HG03378 (cell line): Measurements from ENCODE around the gene ZNF438.
A peak's percentile ranks its signal among the peaks of the same experiment; 100 is the strongest.
"Not testable (repeated sequence)": the region's sequence is repeated elsewhere in the genome, so short reads cannot be mapped to it uniquely, and the experiment has no call there.

ENCODE experiments used
- ATAC-seq: cut with Tn5 transposase; IDR thresholded peaks from one replicate; pipeline ENCODE4 v1.9.1; 2021; ENCODE audit warnings: mild to moderate bottlenecking, moderate library complexity; ENCODE audit not compliant: unreplicated experiment

ZNF438 gene

GRCh38 chr10:31042670-31043069 is 11.0 kb upstream of the ZNF438 start:
- no peak for ATAC-seq

- ATAC-seq: no peak
Measured at GRCh38 chr10:31041011-31041410, 9.3 kb upstream of the ZNF438 start.

GRCh38 chr10:31039006-31039405 is 7.3 kb upstream of the ZNF438 start:
- not testable (repeated sequence) for ATAC-seq

- no peak for ATAC-seq
Measured at GRCh38 chr10:31037749-31038148, 6.1 kb upstream of the ZNF438 start.

GRCh38 chr10:31036209-31036608 is 4.5 kb upstream of the ZNF438 start:
- no peak for ATAC-seq

GRCh38 chr10:31035266-31035798 is 3.7 kb upstream of the ZNF438 start:
- no peak for ATAC-seq

- ATAC-seq: no peak
Measured at GRCh38 chr10:31034098-31034909, 2.6 kb upstream of the ZNF438 start.

GRCh38 chr10:31033147-31033546 is 1.5 kb upstream of the ZNF438 start:
- ATAC-seq: no peak

- peak; percentile 69 for ATAC-seq
Measured at GRCh38 chr10:31032258-31033132, 830 bp upstream of the ZNF438 start.

- ATAC-seq: no peak
Measured at GRCh38 chr10:31031205-31031557, 484 bp downstream of the ZNF438 start.

- ATAC-seq: no peak
Measured at GRCh38 chr10:31030800-31031199, 865 bp downstream of the ZNF438 start.

GRCh38 chr10:31030260-31030659 is 1.4 kb downstream of the ZNF438 start:
- no peak for ATAC-seq

- ATAC-seq: no peak
Measured at GRCh38 chr10:31028081-31028480, 3.6 kb downstream of the ZNF438 start.

GRCh38 chr10:31026279-31026678 is 5.4 kb downstream of the ZNF438 start:
- ATAC-seq: not testable (repeated sequence)

- no peak for ATAC-seq
Measured at GRCh38 chr10:31025142-31025541, 6.5 kb downstream of the ZNF438 start.

GRCh38 chr10:31023558-31023957 is 8.1 kb downstream of the ZNF438 start:
- no peak for ATAC-seq

GRCh38 chr10:31020209-31020608 is 11.5 kb downstream of the ZNF438 start:
- no peak for ATAC-seq

- ATAC-seq: no peak
Measured at GRCh38 chr10:31018962-31019361, 12.7 kb downstream of the ZNF438 start.

GRCh38 chr10:31018356-31018750 is 13.3 kb downstream of the ZNF438 start:
- ATAC-seq: no peak

- no peak for ATAC-seq
Measured at GRCh38 chr10:31017534-31018355, 13.9 kb downstream of the ZNF438 start.
